ENCODE measurements around the gene SYPL1. TPM values are rescaled to one million over a fixed set of nuclear protein-coding genes. Genes with fewer than 3 reads are reported as not detected.

The SYPL1 gene
- total RNA-seq: 10 to 100 TPM; 68.5 to 89.1 TPM

GRCh38 chr7:106112118-106112971, at the start of gene SYPL1:
Gene SYPL1, minus strand, starts transcription at chr7:106112312. Its CDS starts 104 bp downstream, at chr7:106112208.
- peak within 1 kb of the TSS; percentile 71 to 72 for H3K4me3 ChIP-seq
- no peaks in the 10 kb centered on the region for H3K36me3 ChIP-seq
- H3K4me1 ChIP-seq: peaks cover 0 to 41% of the 10 kb centered on the region in 2 donors
- no peaks in the 10 kb centered on the region for H3K9me3 ChIP-seq
- peak within 1 kb of the TSS; percentile 92 to 99 for H3K27ac ChIP-seq
- TF ChIP-seq CTCF (IDR thresholded peaks at IDR 0.05): peak in 1 of 2 donors; percentile 49
- DNase-seq (ENCODE audit: low spot score): peak; percentile 88
- no peaks in the 10 kb centered on the region for H3K27me3 ChIP-seq

GRCh38 chr7:106155027-106155426, 42.9 kb upstream of the SYPL1 start:
- H3K4me1 ChIP-seq: peaks cover 0 to 12% of the 10 kb centered on the region in 2 donors
- H3K27me3 ChIP-seq: no peaks in the 10 kb centered on the region
- DNase-seq (ENCODE audit: low spot score): no peak
- H3K9me3 ChIP-seq: no peaks in the 10 kb centered on the region
- no peak for TF ChIP-seq CTCF (IDR thresholded peaks at IDR 0.05)
- no peaks in the 10 kb centered on the region for H3K36me3 ChIP-seq
- no peak overlapping the region for H3K27ac ChIP-seq
- H3K4me3 ChIP-seq: no peak overlapping the region

- peak; percentile 87 for DNase-seq (ENCODE audit: low spot score)
- no peaks in the 10 kb centered on the region for H3K36me3 ChIP-seq
- no peak overlapping the region for H3K4me3 ChIP-seq
- H3K4me1 ChIP-seq: peaks cover 0 to 12% of the 10 kb centered on the region in 2 donors
- no peaks in the 10 kb centered on the region for H3K27me3 ChIP-seq
- no peaks in the 10 kb centered on the region for H3K9me3 ChIP-seq
- TF ChIP-seq CTCF (IDR thresholded peaks at IDR 0.05): peak; percentile 88 to 97
- H3K27ac ChIP-seq: no peak overlapping the region
Measured at GRCh38 chr7:106153891-106154449, 41.9 kb upstream of the SYPL1 start.

GRCh38 chr7:106152313-106152665, 40.2 kb upstream of the SYPL1 start:
- H3K36me3 ChIP-seq: no peaks in the 10 kb centered on the region
- no peak overlapping the region for H3K27ac ChIP-seq
- H3K9me3 ChIP-seq: no peaks in the 10 kb centered on the region
- no peak overlapping the region for H3K4me3 ChIP-seq
- DNase-seq (ENCODE audit: low spot score): no peak
- no peaks in the 10 kb centered on the region for H3K27me3 ChIP-seq
- TF ChIP-seq CTCF (IDR thresholded peaks at IDR 0.05): no peak
- peaks cover 0 to 12% of the 10 kb centered on the region in 2 donors for H3K4me1 ChIP-seq

- Histone ChIP-seq H3K4me3 (no peak overlapping the region), H3K36me3 (no peaks in the 10 kb centered on the region), H3K27me3 (no peaks in the 10 kb centered on the region), H3K27ac (no peak overlapping the region), H3K4me1 (peaks cover 0 to 12% of the 10 kb centered on the region in 2 donors), H3K9me3 (no peaks in the 10 kb centered on the region)
- no peak for DNase-seq (ENCODE audit: low spot score)
- TF ChIP-seq CTCF (IDR thresholded peaks at IDR 0.05): no peak
Measured at GRCh38 chr7:106151459-106152312, 39.6 kb upstream of the SYPL1 start.

All from right atrium auricular region (tissue), 2 donors.